Stomach (tissue), 4 donors: ENCODE data around the gene KLK11.

Experiments used
- CTCF ChIP-seq, 7 experiments: fragments of 450-650 bp in 4 of 7; fragments of 200-600 bp in 3 of 7; sonication (generic) in 3 of 7; IDR thresholded peaks; one replicate each; pipeline ENCODE4 v1.5.1; 2016 to 2019; ENCODE audit warnings: antibody characterized with exemption in 7 of 7, control low read depth in 2 of 7, mild to moderate bottlenecking in 1 of 7
- EP300 ChIP-seq: sonication (generic); formaldehyde crosslinking; IDR thresholded peaks from one replicate; pipeline ENCODE4 v1.6.1; 2017; ENCODE audit warnings: antibody characterized with exemption
- POLR2A ChIP-seq, 4 donors: fragments of 450-650 bp; IDR thresholded peaks; one replicate each; pipeline ENCODE4 v1.6.1; 2016; ENCODE audit warnings: antibody characterized with exemption in 4 of 4, control low read depth in 2 of 4, mild to moderate bottlenecking in 1 of 4, moderate library complexity in 1 of 4

DNA sequence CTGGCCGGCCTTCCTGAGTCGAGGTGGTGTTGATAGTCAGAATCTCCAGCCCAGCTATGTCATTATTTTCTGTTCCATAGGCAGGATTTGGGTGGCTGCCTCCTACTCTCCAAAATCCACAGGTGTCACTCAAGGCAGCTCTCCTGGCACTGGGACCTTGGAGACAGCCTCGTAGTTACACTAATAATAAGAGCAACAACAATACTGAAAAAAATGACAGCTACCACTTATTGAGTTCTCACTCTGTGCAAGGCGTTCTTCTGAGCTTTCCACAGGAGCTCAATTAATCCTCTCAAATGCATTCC lies 20.6 kb upstream of the KLK11 start:
- no peak for TF ChIP-seq EP300
- no peak for TF ChIP-seq CTCF (IDR thresholded peaks at IDR 0.05)
- no peak for TF ChIP-seq POLR2A (IDR thresholded peaks at IDR 0.05)
